ENCODE measurements around the gene NFKB2. TPM values are rescaled to one million over a fixed set of nuclear protein-coding genes. Genes with fewer than 3 reads are reported as not detected.

Gene NFKB2
- total and polyA plus RNA-seq, 3 donors from 2014 or later: 18.4 to 42.7 (median 25.2) TPM

DNA sequence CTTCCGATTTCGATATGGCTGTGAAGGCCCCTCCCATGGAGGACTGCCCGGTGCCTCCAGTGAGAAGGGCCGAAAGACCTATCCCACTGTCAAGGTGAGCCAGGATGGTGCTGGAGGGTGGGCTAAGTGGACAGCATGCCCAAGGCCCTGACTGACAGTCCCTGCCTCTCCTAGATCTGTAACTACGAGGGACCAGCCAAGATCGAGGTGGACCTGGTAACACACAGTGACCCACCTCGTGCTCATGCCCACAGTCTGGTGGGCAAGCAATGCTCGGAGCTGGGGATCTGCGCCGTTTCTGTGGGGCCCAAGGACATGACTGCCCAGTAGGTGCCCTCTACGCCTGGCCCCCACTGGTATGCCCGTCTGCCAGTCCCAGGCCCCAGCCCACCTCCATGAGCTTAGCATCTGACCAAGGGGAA lies 1.2 kb downstream of the NFKB2 start:
- Histone ChIP-seq H3K9me3 (no peaks in the 10 kb centered on the region), H3K4me3 (no peak overlapping the region), H3K27ac (no peak overlapping the region), H3K4me1 (peaks cover 18% of the 10 kb centered on the region), H3K36me3 (ENCODE audit: low read depth, missing control alignments) (no peaks in the 10 kb centered on the region), H3K27me3 (no peaks in the 10 kb centered on the region)
- no peak for DNase-seq
- intact Hi-C loops (cut with DNase I; ENCODE audit: low total_unique reads): no loop called here
- 75 to 89% methylated on average over 4 to 12 of the region's 12 CpGs for WGBS, 2 donors
- TF ChIP-seq, protein P1, sequence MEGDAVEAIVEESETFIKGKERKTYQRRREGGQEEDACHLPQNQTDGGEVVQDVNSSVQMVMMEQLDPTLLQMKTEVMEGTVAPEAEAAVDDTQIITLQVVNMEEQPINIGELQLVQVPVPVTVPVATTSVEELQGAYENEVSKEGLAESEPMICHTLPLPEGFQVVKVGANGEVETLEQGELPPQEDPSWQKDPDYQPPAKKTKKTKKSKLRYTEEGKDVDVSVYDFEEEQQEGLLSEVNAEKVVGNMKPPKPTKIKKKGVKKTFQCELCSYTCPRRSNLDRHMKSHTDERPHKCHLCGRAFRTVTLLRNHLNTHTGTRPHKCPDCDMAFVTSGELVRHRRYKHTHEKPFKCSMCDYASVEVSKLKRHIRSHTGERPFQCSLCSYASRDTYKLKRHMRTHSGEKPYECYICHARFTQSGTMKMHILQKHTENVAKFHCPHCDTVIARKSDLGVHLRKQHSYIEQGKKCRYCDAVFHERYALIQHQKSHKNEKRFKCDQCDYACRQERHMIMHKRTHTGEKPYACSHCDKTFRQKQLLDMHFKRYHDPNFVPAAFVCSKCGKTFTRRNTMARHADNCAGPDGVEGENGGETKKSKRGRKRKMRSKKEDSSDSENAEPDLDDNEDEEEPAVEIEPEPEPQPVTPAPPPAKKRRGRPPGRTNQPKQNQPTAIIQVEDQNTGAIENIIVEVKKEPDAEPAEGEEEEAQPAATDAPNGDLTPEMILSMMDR (IDR thresholded peaks at IDR 0.05): no peak
- no peak for TF ChIP-seq POLR2A (IDR thresholded peaks at IDR 0.05)

DNA sequence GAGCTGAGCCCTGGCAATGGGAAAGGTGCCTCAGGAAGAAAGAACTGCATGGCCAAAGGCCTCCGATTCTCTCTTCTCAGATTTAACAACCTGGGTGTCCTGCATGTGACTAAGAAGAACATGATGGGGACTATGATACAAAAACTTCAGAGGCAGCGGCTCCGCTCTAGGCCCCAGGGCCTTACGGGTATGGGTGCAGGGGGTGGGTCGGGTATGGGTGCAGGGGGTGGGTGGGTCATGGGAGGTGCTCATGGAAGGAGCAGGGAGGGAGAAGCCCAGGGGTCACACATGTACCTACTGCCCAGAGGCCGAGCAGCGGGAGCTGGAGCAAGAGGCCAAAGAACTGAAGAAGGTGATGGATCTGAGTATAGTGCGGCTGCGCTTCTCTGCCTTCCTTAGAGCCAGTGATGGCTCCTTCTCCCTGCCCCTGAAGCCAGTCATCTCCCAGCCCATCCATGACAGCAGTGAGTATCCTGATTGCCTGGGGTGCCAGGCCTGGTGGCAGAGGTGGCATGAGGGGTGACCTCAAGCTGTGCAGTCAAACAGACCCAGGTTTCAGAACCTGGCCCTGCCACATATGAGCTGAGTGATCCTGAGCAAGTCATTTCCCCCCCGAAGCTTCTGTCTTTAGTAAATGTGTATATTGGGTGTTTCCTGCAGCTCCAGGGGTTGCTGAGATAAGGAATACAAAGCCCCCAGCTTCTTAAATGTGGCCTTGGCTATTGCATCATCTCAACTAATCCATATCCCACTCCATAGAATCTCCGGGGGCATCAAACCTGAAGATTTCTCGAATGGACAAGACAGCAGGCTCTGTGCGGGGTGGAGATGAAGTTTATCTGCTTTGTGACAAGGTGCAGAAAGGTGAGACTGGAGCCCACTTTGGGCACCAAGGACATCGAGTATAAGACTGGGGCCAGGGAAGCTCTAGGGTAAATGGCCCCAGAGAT lies 2.0 kb downstream of the NFKB2 start:
- intact Hi-C loops (cut with DNase I; ENCODE audit: low total_unique reads): no loop called here
- no peaks in the 10 kb centered on the region for H3K27me3 ChIP-seq
- H3K4me3 ChIP-seq: no peak overlapping the region
- TF ChIP-seq, protein P1 (IDR thresholded peaks at IDR 0.05): no peak
- TF ChIP-seq POLR2A (IDR thresholded peaks at IDR 0.05): no peak
- H3K36me3 ChIP-seq (ENCODE audit: low read depth, missing control alignments): no peaks in the 10 kb centered on the region
- no peak for DNase-seq
- 88 to 95% methylated on average over 14 of the region's 14 CpGs for WGBS, 2 donors
- no peaks in the 10 kb centered on the region for H3K9me3 ChIP-seq
- peaks cover 18% of the 10 kb centered on the region for H3K4me1 ChIP-seq
- no peak overlapping the region for H3K27ac ChIP-seq

DNA sequence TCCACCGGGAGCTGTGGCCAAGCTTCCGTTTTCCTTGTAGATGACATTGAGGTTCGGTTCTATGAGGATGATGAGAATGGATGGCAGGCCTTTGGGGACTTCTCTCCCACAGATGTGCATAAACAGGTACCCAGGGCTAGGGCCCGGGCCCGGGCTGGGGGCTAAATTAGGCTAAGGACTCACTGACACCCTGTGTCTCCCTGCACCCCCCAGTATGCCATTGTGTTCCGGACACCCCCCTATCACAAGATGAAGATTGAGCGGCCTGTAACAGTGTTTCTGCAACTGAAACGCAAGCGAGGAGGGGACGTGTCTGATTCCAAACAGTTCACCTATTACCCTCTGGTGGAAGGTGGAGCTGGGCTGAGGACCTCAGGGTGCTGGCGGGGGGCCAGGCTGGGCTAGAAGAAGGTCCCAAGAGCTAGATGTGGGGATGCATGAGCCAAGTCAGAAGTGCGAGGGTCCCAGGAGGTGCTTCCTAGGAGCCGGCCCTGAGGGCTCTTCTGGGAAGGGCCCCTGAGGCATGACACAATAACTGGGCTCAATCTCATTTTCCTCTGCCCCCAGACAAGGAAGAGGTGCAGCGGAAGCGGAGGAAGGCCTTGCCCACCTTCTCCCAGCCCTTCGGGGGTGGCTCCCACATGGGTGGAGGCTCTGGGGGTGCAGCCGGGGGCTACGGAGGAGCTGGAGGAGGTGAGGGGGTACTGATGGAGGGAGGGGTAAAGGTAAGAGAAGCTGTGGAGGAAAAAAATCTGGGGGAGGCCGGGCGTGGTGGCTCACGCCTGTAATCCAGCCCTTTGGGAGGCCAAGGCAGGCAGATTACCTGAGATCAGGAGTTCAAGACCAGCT lies 2.9 kb downstream of the NFKB2 start:
- Histone ChIP-seq H3K9me3 (no peaks in the 10 kb centered on the region), H3K36me3 (ENCODE audit: low read depth, missing control alignments) (no peaks in the 10 kb centered on the region), H3K27ac (peak overlapping the region; percentile 84 to 86), H3K4me1 (peaks cover 18% of the 10 kb centered on the region), H3K4me3 (no peak overlapping the region), H3K27me3 (no peaks in the 10 kb centered on the region)
- DNase-seq: no peak
- 80% methylated on average over 20 to 21 of the region's 21 CpGs for WGBS, 2 donors
- TF ChIP-seq POLR2A (IDR thresholded peaks at IDR 0.05): no peak
- TF ChIP-seq, protein P1 (IDR thresholded peaks at IDR 0.05): no peak
- intact Hi-C loops (cut with DNase I; ENCODE audit: low total_unique reads): no loop called here

DNA sequence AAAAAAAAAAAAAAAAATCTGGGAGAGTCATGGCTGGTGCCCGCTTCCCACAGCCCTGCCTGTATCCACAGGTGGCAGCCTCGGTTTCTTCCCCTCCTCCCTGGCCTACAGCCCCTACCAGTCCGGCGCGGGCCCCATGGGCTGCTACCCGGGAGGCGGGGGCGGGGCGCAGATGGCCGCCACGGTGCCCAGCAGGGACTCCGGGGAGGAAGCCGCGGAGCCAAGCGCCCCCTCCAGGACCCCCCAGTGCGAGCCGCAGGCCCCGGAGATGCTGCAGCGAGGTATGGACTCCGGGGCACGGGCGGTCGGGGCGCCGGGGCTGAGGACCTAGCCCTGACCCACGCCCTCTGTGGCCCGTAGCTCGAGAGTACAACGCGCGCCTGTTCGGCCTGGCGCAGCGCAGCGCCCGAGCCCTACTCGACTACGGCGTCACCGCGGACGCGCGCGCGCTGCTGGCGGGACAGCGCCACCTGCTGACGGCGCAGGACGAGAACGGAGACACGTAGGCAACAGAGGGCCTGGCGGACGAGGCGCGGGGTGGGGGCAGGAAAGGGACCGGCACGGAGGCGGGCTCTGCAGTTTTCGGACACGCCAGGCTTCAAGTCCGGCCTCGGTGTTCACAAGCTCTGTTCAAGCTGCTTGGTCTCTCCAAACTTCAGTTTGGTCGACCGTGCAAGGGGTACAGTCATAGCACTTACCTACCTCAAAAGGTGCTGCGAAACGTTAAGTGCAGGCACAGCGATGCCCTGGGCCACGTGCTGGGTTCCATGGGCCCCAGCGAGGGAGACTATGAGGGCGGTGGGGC lies 3.9 kb downstream of the NFKB2 start:
- intact Hi-C loops (cut with DNase I; ENCODE audit: low total_unique reads): no loop called here

More for the DNA sequence above, 3.9 kb downstream of the NFKB2 start:
- Histone ChIP-seq H3K4me1 (peaks cover 18% of the 10 kb centered on the region), H3K4me3 (peak overlapping the region; percentile 60 to 76), H3K9me3 (no peaks in the 10 kb centered on the region), H3K27ac (peak overlapping the region; percentile 84 to 86), H3K27me3 (no peaks in the 10 kb centered on the region), H3K36me3 (ENCODE audit: low read depth, missing control alignments) (no peaks in the 10 kb centered on the region)
- TF ChIP-seq, protein P1 (IDR thresholded peaks at IDR 0.05): peak; percentile 88 to 98 (median 95)
- TF ChIP-seq POLR2A (IDR thresholded peaks at IDR 0.05): no peak
- DNase-seq: peak; percentile 94
- 3% methylated on average over 55 of the region's 72 CpGs; no CpG with 5 or more reads in 1 of the 2 donors for WGBS, 2 donors
